Right hindlimb (tissue), 1 donor: ENCODE results near the gene ANKH.
"Not testable (repeated sequence)": the region's sequence is repeated elsewhere in the genome, so short reads cannot be mapped to it uniquely, and the experiment has no call there.

Experiments used
- DNase-seq: peaks from one replicate; pipeline ENCODE4 v3.0.0-alpha.2; 2018

The ANKH gene

DNA sequence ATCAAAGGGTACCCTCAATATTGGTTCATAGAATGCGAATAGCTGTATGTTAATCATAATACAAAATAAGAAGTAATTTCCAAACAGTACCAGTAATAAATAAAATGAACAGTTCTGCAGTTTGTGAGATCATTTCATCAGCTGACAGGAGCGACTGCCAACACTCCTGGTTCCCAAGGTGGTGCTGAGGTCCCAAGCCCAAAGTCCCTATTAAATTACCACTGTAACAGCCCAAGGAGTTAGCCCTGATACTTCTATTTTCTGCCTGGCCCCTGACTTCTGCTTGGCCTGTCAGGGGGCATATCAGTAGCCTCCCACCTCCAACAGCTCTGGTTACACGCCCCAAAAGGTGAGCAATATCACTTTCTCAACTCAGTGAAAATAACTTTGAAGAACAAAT is 47.1 kb downstream of the ANKH start:
- no peak for DNase-seq

DNA sequence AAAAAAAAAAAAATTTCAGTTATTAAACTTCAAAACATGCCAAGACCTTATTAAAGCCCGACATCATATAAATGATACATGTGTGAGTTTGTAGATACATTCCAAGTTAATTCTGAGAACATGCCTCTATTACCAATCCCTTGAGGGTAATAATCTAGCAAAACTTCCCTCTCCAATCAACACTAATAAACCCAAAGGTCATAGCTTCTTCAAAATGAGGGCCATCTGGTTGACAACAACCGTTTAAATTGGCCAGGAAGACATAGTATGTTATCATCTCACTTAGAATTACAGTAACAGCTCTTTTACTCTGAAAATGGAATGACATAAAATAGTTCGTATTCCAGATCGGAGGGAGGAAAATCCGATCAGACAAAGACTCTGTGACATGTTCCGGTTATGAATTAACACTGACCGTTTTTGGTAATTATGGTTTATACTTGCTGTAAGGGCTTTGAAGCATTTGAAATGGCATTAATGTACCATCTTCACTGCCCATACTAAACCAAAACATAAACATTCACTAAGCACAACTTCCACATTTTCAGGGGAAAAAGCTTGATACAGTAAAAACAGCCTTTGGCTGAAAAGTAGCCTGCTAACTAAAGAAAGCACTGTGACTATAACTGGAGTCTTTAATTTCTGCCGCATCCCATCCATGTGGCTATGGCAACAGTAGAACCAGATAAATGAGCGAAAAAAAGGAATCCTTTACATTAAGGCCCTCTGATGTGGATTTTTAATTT is 50.3 kb downstream of the ANKH start:
- DNase-seq = no peak

DNA sequence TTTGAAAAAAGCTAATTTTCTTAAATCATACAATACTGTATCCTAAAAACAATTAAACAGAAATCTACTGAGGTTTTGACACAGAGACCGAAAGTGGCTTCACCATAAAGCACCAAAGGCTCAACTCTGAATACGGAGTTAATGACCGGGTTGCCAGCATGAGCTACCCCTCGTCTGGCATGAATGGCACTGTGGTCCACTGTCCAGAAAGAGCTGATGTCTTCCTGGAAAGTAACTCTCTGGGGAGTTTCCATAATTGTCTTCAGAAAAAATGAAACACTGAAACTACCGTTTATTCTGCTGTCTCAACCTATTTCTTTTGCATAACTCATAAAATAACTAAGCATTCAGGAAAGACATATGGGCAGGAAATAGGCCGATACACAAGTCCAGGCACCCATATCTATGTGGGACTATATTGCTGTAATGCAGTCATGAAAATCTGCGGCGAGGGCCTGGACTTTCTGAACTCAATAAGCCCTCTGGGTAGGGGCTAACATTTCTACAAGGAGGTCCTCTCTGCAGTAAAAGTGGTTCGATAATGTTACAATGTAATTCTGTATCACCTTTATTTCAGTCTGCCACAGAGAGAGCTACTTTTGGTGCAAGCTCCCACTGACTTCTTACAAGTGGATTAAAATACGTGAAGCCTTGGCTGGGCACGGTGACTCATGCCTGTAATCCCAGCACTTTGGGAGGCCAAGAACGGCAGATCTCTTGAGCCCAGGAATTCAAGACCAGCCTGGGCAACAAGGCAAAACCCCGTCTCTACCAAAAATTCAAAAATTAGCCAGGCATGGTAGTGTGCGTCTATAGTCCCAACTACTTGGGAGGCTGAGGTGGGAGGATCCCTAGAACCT is 52.4 kb downstream of the ANKH start:
- DNase-seq = no peak

DNA sequence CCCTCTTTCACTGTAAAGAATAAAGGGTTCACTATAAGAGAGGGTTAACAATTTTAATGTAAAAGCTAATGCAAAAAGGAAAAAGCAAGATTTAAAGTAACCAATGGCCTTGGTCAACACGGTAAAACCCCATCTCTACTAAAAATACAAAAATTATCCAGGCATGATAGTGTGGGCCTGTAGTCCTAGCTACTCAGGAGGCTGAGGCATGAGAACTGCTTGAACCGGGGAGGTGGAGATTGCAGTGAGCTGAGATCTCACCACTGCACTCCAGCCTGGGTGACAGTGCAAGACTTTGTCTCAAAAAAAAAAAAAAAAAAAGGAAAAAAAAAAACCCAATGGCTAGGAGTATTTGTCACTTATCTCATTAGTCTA is 53.8 kb downstream of the ANKH start:
- not testable (repeated sequence) for DNase-seq

DNA sequence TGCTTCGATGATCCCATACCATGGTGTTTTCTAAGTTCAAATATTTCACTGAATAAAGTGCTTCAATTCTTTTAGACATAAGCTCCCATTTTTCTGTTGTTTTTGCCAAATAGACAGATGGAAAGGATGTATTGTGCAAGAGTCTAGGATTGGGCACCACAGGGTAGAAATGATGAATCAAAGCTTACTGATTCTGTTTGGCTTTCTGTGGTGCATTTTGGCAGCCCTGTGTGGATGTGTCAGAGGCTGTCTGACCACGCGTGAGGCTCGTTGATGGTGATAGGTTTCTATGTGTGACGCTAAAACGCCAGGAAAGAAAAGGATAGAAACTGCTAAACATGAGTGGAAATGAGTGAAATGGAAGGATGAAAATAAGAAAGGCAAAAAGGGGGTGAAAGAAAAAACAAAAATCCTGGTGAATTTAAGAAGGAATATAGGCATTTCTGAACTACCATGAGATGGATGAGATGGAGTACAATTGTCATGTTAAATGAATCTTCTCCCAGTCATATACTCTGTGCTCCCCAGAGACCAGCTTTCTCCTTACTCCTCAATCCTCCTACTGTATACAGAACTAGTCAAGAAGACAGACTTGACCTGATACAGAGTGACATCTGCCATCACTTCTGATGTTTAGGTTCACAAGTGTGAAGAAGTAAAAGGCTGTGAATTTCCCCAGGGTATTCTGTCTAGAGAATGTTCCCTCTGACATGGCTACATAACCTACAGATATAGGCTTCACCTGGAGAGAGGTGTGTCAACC is 54.4 kb downstream of the ANKH start:
- DNase-seq = no peak

DNA sequence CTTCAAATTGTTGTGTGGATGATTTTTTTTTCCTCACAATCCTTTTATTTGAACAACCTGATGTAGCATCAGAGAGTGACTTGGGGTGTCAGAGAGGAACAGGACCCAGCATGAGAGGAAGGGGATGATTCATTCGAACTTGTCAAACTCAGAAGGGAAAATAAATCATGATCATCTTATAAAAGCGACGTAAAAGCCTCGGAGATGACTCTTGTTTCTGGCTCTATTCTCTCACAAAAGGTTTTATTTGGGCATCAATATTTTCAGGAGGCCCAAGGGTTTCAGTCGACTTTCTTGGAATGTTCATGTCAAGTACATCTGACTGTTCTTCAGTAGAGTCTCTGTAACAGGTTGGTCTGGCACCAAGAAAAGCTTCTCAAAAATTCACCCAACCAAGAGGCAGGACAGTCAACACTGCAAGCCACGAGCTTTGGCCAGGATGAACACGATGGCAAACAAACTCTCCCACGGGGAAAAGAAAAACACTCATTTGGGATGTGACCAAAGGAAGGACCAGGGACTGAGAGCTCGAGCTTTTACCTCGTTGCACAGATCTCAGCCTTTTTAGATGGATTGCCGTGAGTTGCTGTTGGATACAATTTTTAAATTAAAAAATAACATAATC is 55.1 kb downstream of the ANKH start:
- no peak for DNase-seq

DNA sequence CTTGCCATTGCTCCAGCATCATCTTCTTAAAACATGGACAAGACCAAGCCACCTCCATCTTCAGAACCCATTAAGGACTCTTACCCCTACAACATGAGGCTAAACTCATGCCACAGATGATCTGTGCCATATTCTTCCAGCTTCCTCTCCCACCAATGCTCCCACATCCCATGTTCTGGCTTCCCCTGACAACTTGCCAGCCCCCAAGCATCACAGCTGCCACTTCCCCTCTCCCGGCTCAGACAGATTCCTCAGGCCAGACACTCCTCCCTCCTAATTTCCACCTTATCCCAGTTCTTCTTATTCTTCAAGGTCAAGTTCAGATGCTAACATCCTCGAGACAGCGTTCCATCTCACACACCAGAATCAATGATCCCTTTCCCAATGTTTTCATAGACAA is 57.8 kb downstream of the ANKH start:
- DNase-seq = no peak

DNA sequence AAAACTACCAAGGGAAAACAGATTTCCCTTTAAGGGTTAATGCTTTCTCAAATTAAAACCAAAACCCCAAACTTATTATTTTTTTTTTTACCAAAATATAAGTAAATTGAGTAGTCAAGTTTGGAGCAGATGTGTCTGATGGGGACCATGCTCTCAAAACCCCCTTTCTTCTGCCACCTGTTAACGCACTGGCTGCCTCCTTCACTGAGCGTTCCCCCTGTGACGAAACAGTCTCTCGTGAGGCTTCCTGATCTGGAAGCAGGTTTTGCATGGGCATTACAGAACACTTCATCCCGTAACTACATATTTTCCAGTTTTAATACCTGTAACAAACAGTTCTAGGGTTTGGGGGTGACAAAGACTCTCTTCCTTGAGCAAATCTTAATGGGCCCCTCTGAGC is 59.4 kb downstream of the ANKH start:
- no peak for DNase-seq

DNA sequence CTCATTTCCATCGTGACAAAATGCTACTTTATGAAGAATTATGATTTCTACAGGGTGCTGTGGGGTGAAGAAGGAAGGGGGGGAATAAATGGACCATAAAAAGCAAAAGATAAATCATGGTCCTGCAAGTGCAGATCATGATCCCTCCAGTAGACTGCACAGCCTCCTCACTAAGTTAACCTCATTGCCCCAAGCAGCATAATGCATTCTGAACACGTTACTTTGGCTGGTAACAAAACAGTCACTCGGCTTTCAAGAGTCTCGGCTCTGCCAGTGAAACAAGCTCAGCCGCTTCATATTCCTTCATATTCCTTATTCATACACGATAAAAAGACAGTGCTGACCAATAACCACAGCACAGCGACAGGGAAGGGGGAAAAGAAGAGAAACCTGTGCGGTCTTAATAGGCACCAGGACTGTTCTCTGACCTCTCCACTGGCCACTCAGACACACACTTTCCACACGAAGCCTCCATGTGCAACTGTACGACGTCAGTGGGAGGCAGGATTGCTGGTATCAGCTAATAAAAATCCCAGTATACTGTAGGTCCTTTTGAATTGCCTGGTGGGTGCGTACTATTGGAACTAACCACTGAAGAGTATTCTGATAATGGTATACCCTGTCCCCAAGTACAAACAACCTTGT is 60.5 kb downstream of the ANKH start:
- no peak for DNase-seq

DNA sequence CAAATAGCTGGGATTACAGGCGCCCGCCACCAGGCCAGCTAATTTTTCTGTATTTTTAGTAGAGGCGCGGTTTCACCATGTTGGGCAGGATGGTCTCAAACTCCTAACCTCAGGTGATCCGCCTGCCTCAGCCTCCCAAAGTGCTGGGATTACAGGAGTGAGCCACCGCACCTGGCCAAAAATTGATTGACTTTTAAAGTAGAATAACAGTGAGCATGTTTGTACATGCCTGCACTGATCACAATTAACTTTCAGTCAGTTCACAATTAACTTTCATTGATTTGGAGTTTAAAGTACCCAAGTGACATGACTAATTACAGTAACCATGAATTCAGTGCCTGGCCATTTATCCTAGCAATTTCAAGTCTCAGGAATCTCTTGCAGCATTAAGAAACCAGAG is 61.3 kb downstream of the ANKH start:
- DNase-seq = no peak

DNA sequence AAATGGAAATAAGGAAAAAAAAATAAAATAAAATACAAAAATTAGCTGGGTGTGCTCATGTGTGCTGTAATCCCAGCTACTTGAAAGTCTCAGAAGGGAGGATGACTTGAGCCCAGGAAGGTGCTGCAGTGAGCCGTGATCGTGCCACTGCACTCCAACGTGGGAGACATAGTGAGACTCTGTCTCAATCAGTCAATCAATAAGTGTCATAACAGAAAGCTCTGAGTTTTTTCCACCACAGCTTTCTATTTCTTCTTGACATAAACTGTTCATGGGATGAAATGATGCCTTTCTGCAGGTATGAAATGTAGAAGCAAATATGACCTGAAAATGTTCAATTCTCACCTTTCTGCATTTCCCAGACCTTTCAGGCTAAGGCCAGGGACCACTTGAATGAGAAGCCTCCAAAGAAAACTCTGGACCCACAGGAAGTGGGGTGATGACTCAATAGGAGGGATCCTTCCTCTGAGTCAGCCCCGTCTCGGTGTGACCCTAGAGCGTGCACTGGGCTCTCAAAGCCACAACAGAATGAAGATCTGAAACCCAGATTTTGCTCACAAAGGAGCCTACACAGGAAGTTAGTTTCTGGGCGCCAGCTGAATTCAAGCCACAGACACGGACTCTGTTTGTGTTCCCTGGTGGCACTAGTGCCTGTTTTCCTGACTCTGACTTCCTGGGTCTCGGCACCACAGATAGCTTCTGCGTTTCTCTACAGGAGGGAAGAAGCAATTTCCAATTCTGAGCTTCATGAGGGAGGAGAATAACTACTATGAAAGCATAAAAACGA is 62.0 kb downstream of the ANKH start:
- DNase-seq = peak; percentile 41

DNA sequence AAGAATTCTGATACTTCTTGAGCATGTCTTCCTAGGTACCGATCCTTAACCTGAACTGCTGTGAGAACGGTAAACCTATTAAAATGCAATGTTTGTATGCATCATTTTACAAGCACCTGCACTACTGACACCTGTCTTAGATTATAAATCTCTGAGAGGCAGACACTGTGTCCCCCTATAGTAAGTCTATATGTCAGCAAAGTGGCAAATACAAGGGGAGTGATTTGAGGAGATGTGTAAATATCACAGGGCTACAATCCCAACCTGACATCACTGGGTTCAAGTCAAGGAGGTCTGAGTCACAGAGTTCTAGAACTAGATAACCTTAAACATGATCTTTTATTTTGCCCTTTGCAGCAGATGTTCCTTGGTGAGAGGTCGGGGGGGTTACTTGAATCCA is 64.1 kb downstream of the ANKH start:
- no peak for DNase-seq

DNA sequence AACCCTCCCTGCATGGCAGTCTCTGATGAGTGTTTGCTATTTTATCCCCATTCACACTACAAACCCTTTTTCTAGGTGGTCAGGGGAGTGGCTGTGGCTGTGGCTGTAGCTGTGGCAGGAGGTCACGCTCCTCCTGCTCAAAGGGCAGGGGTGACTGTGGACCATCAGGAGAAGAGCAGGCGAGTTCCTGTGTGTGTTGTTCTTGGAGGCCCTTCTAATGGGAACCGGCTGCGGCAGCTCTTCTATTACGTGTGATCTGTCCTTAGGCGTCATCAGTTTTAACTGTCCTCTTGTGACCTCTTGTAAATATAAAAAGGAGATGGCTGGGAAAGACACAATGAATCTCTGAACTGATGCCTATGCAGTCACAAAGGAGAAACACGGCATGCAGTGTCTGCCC is 65.1 kb downstream of the ANKH start:
- peak; percentile 48 for DNase-seq

DNA sequence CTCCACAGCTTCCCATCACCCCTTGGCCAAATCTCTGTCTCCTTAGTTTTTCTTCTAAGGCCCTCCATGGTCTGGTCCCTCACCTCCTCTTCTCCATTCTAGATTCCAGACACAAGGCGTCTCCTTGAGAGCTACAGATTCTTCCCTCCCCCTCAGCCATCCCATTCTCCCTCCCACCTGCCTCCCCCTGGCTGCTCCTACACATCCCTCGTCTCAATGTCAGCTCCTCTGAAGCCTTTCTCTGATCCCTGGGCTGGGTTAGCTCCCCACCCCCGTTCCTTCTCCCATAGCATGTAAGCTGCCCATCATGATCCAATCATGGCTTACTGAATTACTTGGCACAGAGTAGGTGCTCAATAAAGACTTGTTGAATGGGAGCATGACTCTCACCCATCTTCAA is 69.0 kb downstream of the ANKH start:
- no peak for DNase-seq

DNA sequence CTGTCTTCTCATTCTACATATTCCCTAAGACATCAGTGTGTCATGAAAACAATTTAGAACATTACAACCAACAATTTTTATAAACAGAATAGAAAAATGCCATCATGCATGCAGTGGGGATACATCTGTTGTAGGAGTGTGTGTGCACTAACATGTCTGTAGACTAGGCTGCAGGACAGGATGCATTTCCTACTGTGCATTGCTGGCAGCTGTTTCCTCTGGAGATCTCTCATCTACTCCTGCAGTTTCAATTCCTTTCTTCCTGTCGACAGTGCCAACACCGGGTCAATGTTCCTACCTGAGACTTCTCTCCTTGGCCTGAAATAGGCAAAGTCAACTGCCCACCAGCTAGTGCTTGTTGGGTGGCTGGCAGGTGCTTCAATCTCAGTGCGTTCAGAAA is 69.8 kb downstream of the ANKH start:
- DNase-seq = no peak

DNA sequence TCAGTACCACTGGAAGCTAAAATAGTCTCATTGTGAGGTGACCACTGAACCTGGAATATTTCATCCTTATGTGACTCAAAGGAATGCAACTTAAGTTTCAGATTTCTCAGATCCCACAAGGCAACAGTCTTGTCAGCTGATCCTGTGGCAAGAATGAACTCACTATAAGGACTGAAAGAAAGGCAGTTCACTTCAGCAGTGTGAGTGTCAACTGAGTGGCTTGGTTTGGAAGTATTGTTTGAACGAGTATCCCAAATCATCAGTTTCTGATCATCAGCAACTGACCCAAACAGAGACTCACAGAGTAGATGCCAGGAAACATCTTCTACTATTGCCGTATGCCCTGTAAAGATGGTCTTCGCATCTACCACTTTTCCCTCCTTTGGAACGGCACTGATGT is 74.2 kb downstream of the ANKH start:
- DNase-seq = not testable (repeated sequence)

DNA sequence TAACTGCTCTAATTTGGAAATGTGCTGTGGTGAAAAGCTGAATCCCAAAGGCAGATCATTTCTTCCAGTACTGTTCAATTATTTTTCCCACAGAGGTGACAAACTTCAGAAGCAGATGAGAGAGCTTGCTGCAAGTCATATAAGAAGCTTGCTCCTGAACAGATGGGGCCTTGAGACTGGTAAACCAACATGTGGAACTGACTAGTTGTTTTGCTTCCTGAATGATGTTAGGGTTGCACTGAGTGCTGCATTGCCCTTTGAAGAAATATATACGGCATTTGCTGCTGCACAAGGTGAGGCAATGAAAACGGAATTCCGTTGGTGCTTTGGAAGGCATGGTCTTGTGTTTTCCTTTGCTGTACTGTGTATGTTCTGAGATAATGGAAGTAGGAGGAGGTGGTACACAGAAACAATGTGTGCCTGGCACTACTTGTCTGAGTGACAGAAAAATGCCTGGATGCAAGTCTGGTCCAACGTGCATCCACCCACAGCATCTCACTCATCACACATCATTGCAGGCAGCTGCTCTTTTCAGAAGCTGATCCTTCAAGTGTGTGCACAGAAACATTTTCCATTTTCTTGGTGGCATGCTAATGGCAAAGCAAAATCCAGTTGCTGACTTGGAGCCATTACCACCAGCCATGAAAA is 76.9 kb downstream of the ANKH start:
- no peak for DNase-seq

DNA sequence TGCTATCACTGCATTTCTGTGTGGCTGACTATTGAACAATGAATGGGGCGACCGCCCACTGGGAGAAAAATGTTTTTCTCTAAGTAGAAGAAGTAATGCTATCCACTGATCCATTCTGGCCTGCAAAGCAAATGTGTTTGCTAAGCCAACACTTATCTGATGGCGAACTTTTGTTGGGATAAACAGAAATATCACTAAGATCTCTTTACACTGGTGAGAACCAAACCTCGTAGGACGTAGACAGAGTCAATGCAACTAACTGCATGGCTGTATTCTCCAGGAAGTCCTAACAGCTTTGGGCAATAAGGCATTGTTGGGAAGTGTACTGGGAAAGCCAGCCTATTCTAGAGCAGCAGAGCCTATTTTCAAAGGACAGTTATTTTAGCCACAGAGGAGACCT is 77.7 kb downstream of the ANKH start:
- DNase-seq = no peak

DNA sequence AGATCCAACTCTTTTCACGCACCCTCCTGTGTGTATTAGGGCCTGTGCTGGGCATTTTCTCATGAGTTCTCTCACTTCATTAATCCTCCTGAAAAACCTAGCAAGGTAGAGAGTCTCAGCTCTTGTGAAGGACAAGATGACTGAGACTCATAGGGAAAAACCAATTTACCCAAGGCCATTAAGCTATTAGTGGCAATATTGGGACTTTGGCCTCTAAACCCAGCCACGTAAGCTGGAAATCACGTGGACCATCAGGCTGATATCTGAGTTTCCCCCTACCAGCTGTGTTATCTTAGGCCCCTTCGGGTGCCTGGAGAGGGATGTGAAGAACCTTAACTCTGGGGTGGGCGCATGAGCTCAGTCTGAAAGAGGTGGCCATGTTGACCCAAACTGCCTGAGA is 80.7 kb downstream of the ANKH start:
- no peak for DNase-seq

DNA sequence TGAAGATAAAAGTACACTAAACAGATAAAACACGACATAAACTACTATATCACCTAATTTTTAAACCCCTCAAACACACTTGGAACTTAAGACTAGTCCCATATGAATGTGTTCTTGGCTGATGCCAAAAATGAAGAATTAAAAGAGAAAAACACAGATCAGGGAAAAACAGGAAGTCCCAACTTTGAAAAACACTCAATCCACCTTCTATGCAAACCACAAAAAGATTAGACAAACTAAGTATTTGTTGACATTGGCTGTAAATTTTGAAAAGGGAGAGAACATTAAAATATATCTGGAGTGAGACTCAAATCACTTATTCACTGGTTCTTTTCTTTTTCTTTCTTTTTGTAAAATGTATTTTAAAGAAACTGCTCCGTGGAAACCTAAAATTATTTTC is 81.4 kb downstream of the ANKH start:
- no peak for DNase-seq
